ENCODE results near the gene CDH4. TPM values are rescaled to one million over a fixed set of nuclear protein-coding genes. Genes with fewer than 3 reads are reported as not detected.

CDH4 gene
- total and polyA plus RNA-seq, 2 of the 8 experiments (the other 6 are each of a cell fraction or from before 2014, with no cell fraction given), result 4.3 to 7.9 TPM

- 75% methylated on average over 10 of the region's 13 CpGs; no CpG with 5 or more reads in 1 of the 2 experiments for WGBS, 2 experiments (ENCODE audit: extremely low coverage in 1 of 2, insufficient coverage in 1 of 2, insufficient read length in 1 of 2, insufficient replicate concordance in 2 of 2, low coverage in 1 of 2, low lambda C conversion rate in 2 of 2, missing lambda C conversion rate in 1 of 2)
- TF ChIP-seq RBBP5 (IDR thresholded peaks at IDR 0.05; ENCODE audit: borderline replicate concordance, low read depth, low read length) (no peak), SAP30 (IDR thresholded peaks at IDR 0.05; ENCODE audit: insufficient read depth, insufficient replicate concordance, low read length) (no peak), ATF3 (IDR thresholded peaks at IDR 0.05; ENCODE audit: insufficient read depth, low read depth, low read length) (no peak), NRF1 (IDR thresholded peaks at IDR 0.05; ENCODE audit: low read depth, low read length) (no peak), KDM5A (IDR thresholded peaks at IDR 0.05; ENCODE audit: low read length) (no peak), TAF1 (IDR thresholded peaks at IDR 0.05; ENCODE audit: low read depth, low read length) (no peak), POLR2AphosphoS5 (IDR thresholded peaks at IDR 0.05; ENCODE audit: low read depth, low read length) (no peak), HDAC6 (IDR thresholded peaks at IDR 0.05; ENCODE audit: low read depth, low read length) (no peak), GABPA (IDR thresholded peaks at IDR 0.05; ENCODE audit: borderline replicate concordance, insufficient read depth, low read length) (no peak), CREB1 (IDR thresholded peaks at IDR 0.05) (no peak), YY1 (IDR thresholded peaks at IDR 0.05; ENCODE audit: low read depth, low read length) (no peak)
These were observed 616.5 kb downstream of the CDH4 start for GRCh38 chr20:61868466-61869090.

More at GRCh38 chr20:61868466-61869090, 616.5 kb downstream of the CDH4 start:
- H3K56ac ChIP-seq (replicated peaks; ENCODE audit: insufficient read length, low read depth, low read length), result no peak overlapping the region
- no peak overlapping the region for H2BK12ac ChIP-seq (ENCODE audit: low read depth, low read length)
- H2BK5ac ChIP-seq (ENCODE audit: low read depth, low read length), result no peak overlapping the region
- no peak overlapping the region for H3K9ac ChIP-seq (replicated peaks in 1 of 4; ENCODE audit: extremely low read depth in 1 of 4, low read depth in 3 of 4, low read length in 3 of 4)
- peaks cover 0 to 5% (median 0%) of the 10 kb centered on the region in 4 experiments; a peak in 4 of 7 replicates for H3K27me3 ChIP-seq (replicated peaks in 1 of 4; ENCODE audit: control insufficient read depth in 3 of 4, extremely low read depth in 1 of 4, insufficient read depth in 3 of 4, low read length in 3 of 4)
- H3K18ac ChIP-seq (ENCODE audit: extremely low read depth, low read length), result no peak overlapping the region
- peaks cover 4% of the 10 kb centered on the region; the same call in 1 of the 2 replicates for H3K23me2 ChIP-seq (ENCODE audit: low read depth, low read length)
- H3K27ac ChIP-seq (ENCODE audit: low read depth, low read length), result no peak overlapping the region
- H4K91ac ChIP-seq (replicated peaks; ENCODE audit: insufficient read length, low read length), result no peak overlapping the region
- H2AFZ ChIP-seq (ENCODE audit: low read length), result no peak overlapping the region
- FAIRE-seq, result no peak
- H2BK15ac ChIP-seq (ENCODE audit: low read length), result no peak overlapping the region
- H3K9me3 ChIP-seq (ENCODE audit: insufficient read depth in 2 of 2, low read depth in 1 of 2, low read length in 1 of 2), result peaks cover 9 to 17% of the 10 kb centered on the region in 2 experiments; a peak in 3 of 4 replicates
- ChIA-PET POLR2A (ENCODE audit: partially characterized antibody) (interaction anchor here (0.5 kb wide), 1 partner anchor 11 kb away, joined by 3 read pairs; no protein-coding TSS in a partner anchor), CTCF (ENCODE audit: partially characterized antibody) (interaction anchor here (3.1 kb wide), 1 partner anchor 18 kb away, joined by 12 read pairs; no protein-coding TSS in a partner anchor)
- no peak overlapping the region for H3K23ac ChIP-seq (ENCODE audit: insufficient read length)
- no peaks in the 10 kb centered on the region for H3K79me2 ChIP-seq (ENCODE audit: control insufficient read depth in 1 of 2, insufficient read depth in 2 of 2, low read length in 2 of 2)
- no peak for DNase-seq (ENCODE audit: low read depth in 1 of 2, low spot score in 2 of 2)
- no peaks in the 10 kb centered on the region for H3K36me3 ChIP-seq (ENCODE audit: control insufficient read depth in 2 of 4, insufficient read depth in 4 of 4, low read length in 3 of 4)
- no peak overlapping the region for H3K4me3 ChIP-seq (ENCODE audit: extremely low read depth in 1 of 4, insufficient read depth in 2 of 4, low read depth in 3 of 4, low read length in 4 of 4)
- no peak overlapping the region for H3K14ac ChIP-seq (ENCODE audit: insufficient read length)
- no peak overlapping the region for H2BK120ac ChIP-seq (replicated peaks; ENCODE audit: low read depth, low read length)
- no peak overlapping the region for H4K5ac ChIP-seq (ENCODE audit: insufficient read length, low read depth, low read length)
- no peaks in the 10 kb centered on the region for H3K4me1 ChIP-seq (replicated peaks in 1 of 4; ENCODE audit: control insufficient read depth in 3 of 4, insufficient read depth in 4 of 4, low read length in 3 of 4)
- H2AK5ac ChIP-seq (ENCODE audit: low read depth, low read length), result no peak overlapping the region
- H4K8ac ChIP-seq (ENCODE audit: extremely low read depth, insufficient read depth, low read length), result no peak overlapping the region
- peaks cover 0 to 2% of the 10 kb centered on the region in 2 experiments for H4K20me1 ChIP-seq (replicated peaks in 1 of 2; ENCODE audit: control insufficient read depth in 1 of 2, insufficient read depth in 2 of 2, low read length in 2 of 2)
- H3K4ac ChIP-seq (replicated peaks; ENCODE audit: insufficient read length, low read depth, low read length), result no peak overlapping the region
- no peak overlapping the region for H3K4me2 ChIP-seq (ENCODE audit: insufficient read depth in 1 of 2, low read depth in 2 of 2, low read length in 2 of 2)
- no peaks in the 10 kb centered on the region for H3K79me1 ChIP-seq (ENCODE audit: low read depth, low read length)
- no peak overlapping the region for H2BK20ac ChIP-seq (ENCODE audit: low read length)

Measured in H1 (cell line).